Upper lobe of left lung (tissue), 4 donors: ENCODE measurements around the gene PTPN1.

Source experiments
- CTCF ChIP-seq, 6 experiments: fragments of 450-650 bp in 4 of 6; fragments of 200-600 bp in 2 of 6; sonication (generic) in 2 of 6; IDR thresholded peaks; one replicate each; pipeline ENCODE4 v1.5.1; 2016 to 2019; ENCODE audit warnings: antibody characterized with exemption in 6 of 6
- EP300 ChIP-seq, 4 donors: sonication (generic); formaldehyde crosslinking; IDR thresholded peaks; one replicate each; pipeline ENCODE4 v1.5.1; 2017; ENCODE audit warnings: antibody characterized with exemption in 4 of 4, control low read depth in 2 of 4
- POLR2A ChIP-seq, 4 donors: fragments of 450-650 bp; IDR thresholded peaks; one replicate each; pipeline ENCODE4 v1.5.1; 2016 to 2017; ENCODE audit warnings: antibody characterized with exemption in 4 of 4, mild to moderate bottlenecking in 2 of 4
- POLR2AphosphoS5 ChIP-seq, 2 donors: sonication (generic); formaldehyde crosslinking; IDR thresholded peaks; one replicate each; pipeline ENCODE4 v1.5.1; 2017; ENCODE audit warnings: antibody characterized with exemption in 2 of 2

GRCh38 chr20:50580842-50581544 lies 70.8 kb downstream of the PTPN1 start:
- TF ChIP-seq CTCF (IDR thresholded peaks at IDR 0.05) (no peak), POLR2A (IDR thresholded peaks at IDR 0.05) (no peak), POLR2AphosphoS5 (IDR thresholded peaks at IDR 0.05) (no peak), EP300 (IDR thresholded peaks at IDR 0.05) (no peak)
